Uterus (tissue), 2 donors: ENCODE data around the gene DIRAS2.

ENCODE experiments used
- CTCF ChIP-seq, 4 experiments: fragments of 200-600 bp in 2 of 4; fragments of 450-650 bp in 2 of 4; sonication (generic) in 2 of 4; IDR thresholded peaks; one replicate each; pipeline ENCODE4 v1.5.1; 2016 to 2019; ENCODE audit warnings: antibody characterized with exemption in 4 of 4, mild to moderate bottlenecking in 2 of 4, moderate library complexity in 1 of 4
- POLR2A ChIP-seq, 2 donors: fragments of 450-650 bp; IDR thresholded peaks; one replicate each; pipeline ENCODE4 v1.6.1; 2016; ENCODE audit warnings: antibody characterized with exemption in 2 of 2, mild to moderate bottlenecking in 1 of 2, moderate library complexity in 1 of 2

- TF ChIP-seq CTCF (IDR thresholded peaks at IDR 0.05), result no peak
- no peak for TF ChIP-seq POLR2A (IDR thresholded peaks at IDR 0.05)
Observed at GRCh38 chr9:90640361-90640760, 2.3 kb downstream of the DIRAS2 start.
